H1 (cell line): ENCODE measurements around the gene KIAA1671. TPM values are rescaled to one million over a fixed set of nuclear protein-coding genes. Genes with fewer than 3 reads are reported as not detected.

Experiments used
- EGR1 ChIP-seq: IDR thresholded peaks from 2 replicates; pipeline ENCODE4 v1.6.1; 2011; ENCODE audit warnings: low read depth, low read length, borderline replicate concordance
- KDM1A ChIP-seq: fragments of 200-600, 300-600 bp; sonication (generic); IDR thresholded peaks from 2 replicates; pipeline ENCODE4 v1.7.1; 2016; ENCODE audit warnings: mild to moderate bottlenecking, low read length, borderline replicate concordance
- NANOG ChIP-seq: IDR thresholded peaks from 2 replicates; pipeline ENCODE4 v1.6.1; 2011; ENCODE audit warnings: low read length, low read depth, mild to moderate bottlenecking, inconsistent platforms; ENCODE audit not compliant: insufficient read depth, poor library complexity, severe bottlenecking
- POU5F1 ChIP-seq: IDR thresholded peaks from 2 replicates; pipeline ENCODE4 v1.6.1; 2011; ENCODE audit warnings: low read depth, mild to moderate bottlenecking, low read length, moderate library complexity
- SAP30 ChIP-seq: fragments of 300-600 bp; sonication (generic); IDR thresholded peaks from 2 replicates; pipeline ENCODE4 v1.7.1; 2012; ENCODE audit warnings: low read length, moderate library complexity, mild to moderate bottlenecking, inconsistent platforms; ENCODE audit not compliant: insufficient read depth, insufficient replicate concordance
- SRF ChIP-seq: IDR thresholded peaks from 2 replicates; pipeline ENCODE4 v1.6.1; 2011; ENCODE audit warnings: mild to moderate bottlenecking, low read depth, low read length, moderate library complexity
- TBP ChIP-seq: IDR thresholded peaks from 2 replicates; pipeline ENCODE4 v1.6.1; 2011; ENCODE audit warnings: low read depth, low read length, improper control_type of control experiment
- YY1 ChIP-seq: IDR thresholded peaks from 2 replicates; pipeline ENCODE4 v1.6.1; 2011; ENCODE audit warnings: low read depth, mild to moderate bottlenecking, low read length
- polyA plus RNA-seq, 7 experiments: library from polyadenylated mRNA; depleted of rRNA in 3 of 7; stranded (reverse) in 5 of 7; unstranded in 2 of 7; fragments of >200 nt in 5 of 7; fragments of 200-250 nt in 2 of 7; gene quantifications; 1 replicate in 5 of 7; 2 replicates in 1 of 7; 4 replicates in 1 of 7; pipeline versions ENCODE4 v1.2.1 to v1.2.3, GENCODE V29; 2011 to 2013; ENCODE audit warnings: missing spikeins in 2 of 7, mixed read lengths in 2 of 7
- total RNA-seq: library from RNA; stranded (reverse); fragmentation: NEBNext Ultra II Directional; extraction: Animal tissue kit (Norgen Biotek cat#: 25700); gene quantifications from 2 replicates; pipeline ENCODE4 v1.2.1, GENCODE V29; 2021
- TF ChIP-seq, protein P1 (sequence below): IDR thresholded peaks from 2 replicates; pipeline ENCODE4 v1.6.1; 2012; ENCODE audit warnings: inconsistent platforms
- TF ChIP-seq, protein P2 (sequence below): IDR thresholded peaks from 2 replicates; pipeline ENCODE4 v1.6.1; 2012; ENCODE audit warnings: low read length, inconsistent platforms

Gene KIAA1671
- total and polyA plus RNA-seq, 2 of the 8 experiments (the other 6 are each of a cell fraction or from before 2014, with no cell fraction given): 6.4 to 23.9 TPM

GRCh38 chr22:25007444-25008106 lies 55.1 kb downstream of the KIAA1671 start (continued):
- TF ChIP-seq NANOG (no peak), POU5F1 (no peak), SRF (no peak), EGR1 (no peak), TBP (no peak), YY1 (no peak), SAP30 (no peak), KDM1A (no peak)
- TF ChIP-seq, protein P1, sequence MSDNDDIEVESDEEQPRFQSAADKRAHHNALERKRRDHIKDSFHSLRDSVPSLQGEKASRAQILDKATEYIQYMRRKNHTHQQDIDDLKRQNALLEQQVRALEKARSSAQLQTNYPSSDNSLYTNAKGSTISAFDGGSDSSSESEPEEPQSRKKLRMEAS: no peak
- TF ChIP-seq, protein P2, sequence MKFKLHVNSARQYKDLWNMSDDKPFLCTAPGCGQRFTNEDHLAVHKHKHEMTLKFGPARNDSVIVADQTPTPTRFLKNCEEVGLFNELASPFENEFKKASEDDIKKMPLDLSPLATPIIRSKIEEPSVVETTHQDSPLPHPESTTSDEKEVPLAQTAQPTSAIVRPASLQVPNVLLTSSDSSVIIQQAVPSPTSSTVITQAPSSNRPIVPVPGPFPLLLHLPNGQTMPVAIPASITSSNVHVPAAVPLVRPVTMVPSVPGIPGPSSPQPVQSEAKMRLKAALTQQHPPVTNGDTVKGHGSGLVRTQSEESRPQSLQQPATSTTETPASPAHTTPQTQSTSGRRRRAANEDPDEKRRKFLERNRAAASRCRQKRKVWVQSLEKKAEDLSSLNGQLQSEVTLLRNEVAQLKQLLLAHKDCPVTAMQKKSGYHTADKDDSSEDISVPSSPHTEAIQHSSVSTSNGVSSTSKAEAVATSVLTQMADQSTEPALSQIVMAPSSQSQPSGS: no peak
